IPS-20b (cell line): ENCODE measurements around the gene CHRNE.

Experiments
- H3K27ac ChIP-seq: one replicate; pipeline ENCODE4 v1.5.1; 2013; ENCODE audit warnings: low read length
- H3K27me3 ChIP-seq: 2 replicates; pipeline ENCODE4 v1.6.1; 2013; ENCODE audit warnings: mild to moderate bottlenecking, low read length, inconsistent platforms; ENCODE audit not compliant: insufficient read depth
- H3K36me3 ChIP-seq: 2 replicates; pipeline ENCODE4 v1.6.1; 2013; ENCODE audit warnings: low read depth, mild to moderate bottlenecking, inconsistent platforms, low read length, moderate library complexity; ENCODE audit not compliant: insufficient read depth
- H3K4me1 ChIP-seq: 2 replicates; pipeline ENCODE4 v1.6.1; 2013; ENCODE audit warnings: mild to moderate bottlenecking, control low read depth, inconsistent platforms, low read length, moderate library complexity; ENCODE audit not compliant: insufficient read depth
- H3K4me3 ChIP-seq: 2 replicates; pipeline ENCODE4 v1.5.1; 2013; ENCODE audit warnings: mild to moderate bottlenecking, low read length, inconsistent platforms
- H3K9ac ChIP-seq: 2 replicates; pipeline ENCODE4 v1.6.1; 2013; ENCODE audit warnings: low read depth, mild to moderate bottlenecking, inconsistent platforms, low read length, moderate library complexity
- H3K9me3 ChIP-seq: 2 replicates; pipeline ENCODE4 v1.6.1; 2013; ENCODE audit warnings: mild to moderate bottlenecking, low read depth, low read length, inconsistent platforms; ENCODE audit not compliant: insufficient read depth

The CHRNE gene

DNA sequence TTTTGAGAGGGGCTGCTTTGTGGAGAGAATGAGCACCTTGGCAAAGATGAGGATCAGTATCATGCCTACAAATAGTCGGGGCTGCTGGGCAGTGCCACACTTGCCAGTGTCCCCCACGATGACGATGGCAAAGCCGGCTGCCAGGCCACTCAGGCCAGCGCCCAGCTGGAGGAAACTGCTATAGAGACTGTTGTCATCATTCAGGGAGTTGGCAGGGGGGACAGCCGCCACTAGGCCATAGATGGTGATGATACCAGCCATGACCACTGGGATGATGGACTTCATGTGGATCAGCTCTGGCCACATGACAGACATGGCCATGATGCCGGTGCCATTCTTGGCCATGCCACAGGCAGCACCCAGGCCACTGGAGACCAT lies 46.0 kb downstream of the CHRNE start:
- Histone ChIP-seq H3K27ac (no peak overlapping the region), H3K36me3 (peaks cover 7% of the 10 kb centered on the region; the same call in 1 of the 2 replicates), H3K4me1 (peaks cover 44% of the 10 kb centered on the region), H3K4me3 (no peak overlapping the region), H3K9ac (peak overlapping the region; percentile 12; the same call in 1 of the 2 replicates), H3K9me3 (no peaks in the 10 kb centered on the region), H3K27me3 (no peaks in the 10 kb centered on the region)

DNA sequence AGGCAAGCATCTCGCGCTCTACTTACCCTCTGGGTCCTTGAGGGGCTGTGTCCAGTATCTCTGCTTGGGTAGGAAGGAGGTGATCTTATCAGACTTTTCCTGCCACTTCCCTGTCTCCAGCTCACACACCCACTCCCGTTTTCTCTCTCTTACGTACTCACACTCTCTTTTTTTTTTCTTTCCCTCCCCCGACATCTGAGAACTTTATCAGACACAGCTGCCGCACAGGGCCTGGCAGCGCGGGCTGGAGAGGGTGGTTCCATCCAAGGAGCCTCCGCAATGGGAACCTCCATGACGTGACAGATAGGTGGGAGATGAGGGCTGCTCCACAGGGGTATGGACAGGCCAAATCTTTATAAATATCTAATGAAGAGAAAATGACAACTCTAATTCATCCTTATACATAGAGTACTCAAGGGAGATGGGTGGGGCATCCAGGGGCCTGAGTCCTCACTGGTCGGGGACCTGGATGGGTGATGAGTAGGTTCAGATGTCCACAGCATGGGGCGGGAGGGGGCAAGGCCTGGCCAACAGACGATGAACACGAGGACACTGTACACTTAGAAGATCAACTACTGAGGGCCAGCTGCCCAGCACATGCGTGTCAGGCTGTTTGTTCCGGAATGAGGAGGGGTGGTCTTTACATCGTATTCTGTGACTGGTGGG lies 46.5 kb downstream of the CHRNE start:
- Histone ChIP-seq H3K27me3 (no peaks in the 10 kb centered on the region), H3K27ac (no peak overlapping the region), H3K4me3 (no peak overlapping the region), H3K9me3 (no peaks in the 10 kb centered on the region), H3K36me3 (peaks cover 7% of the 10 kb centered on the region; the same call in 1 of the 2 replicates), H3K9ac (no peak overlapping the region), H3K4me1 (peaks cover 44% of the 10 kb centered on the region)

- no peak overlapping the region for H3K27ac ChIP-seq
These were observed 48.7 kb downstream of the CHRNE start for GRCh38 chr17:4854111-4854681.

DNA sequence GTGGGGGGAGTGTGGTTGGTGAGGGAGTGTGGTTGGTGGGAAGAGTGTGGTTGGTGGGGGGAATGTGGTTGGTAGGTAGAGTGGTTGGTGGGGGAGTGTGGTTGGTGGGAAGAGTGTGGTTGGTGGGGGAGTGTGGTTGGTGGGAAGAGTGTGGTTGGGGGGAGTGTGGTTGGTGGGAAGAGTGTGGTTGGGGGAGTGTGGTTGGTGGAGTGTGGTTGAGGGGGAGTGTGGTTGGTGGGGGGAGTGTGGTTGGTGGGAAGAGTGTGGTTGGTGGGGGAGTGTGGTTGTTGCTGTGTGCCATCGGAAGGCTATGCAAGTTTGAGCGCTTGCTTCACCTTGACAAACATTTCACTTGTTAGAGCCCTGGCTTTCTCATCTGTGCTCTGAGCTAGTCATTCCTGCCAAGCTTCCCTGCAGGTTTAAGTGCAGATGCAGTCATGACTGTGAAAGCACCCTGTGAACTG lies 49.7 kb downstream of the CHRNE start:
- Histone ChIP-seq H3K9ac (no peak overlapping the region), H3K4me1 (peaks cover 44% of the 10 kb centered on the region), H3K36me3 (no peaks in the 10 kb centered on the region), H3K27me3 (no peaks in the 10 kb centered on the region), H3K9me3 (no peaks in the 10 kb centered on the region), H3K27ac (no peak overlapping the region), H3K4me3 (no peak overlapping the region)

More at GRCh38 chr17:4854111-4854681, 48.7 kb downstream of the CHRNE start:
- H3K36me3 ChIP-seq: no peaks in the 10 kb centered on the region
- H3K4me3 ChIP-seq: no peak overlapping the region
- H3K4me1 ChIP-seq: peaks cover 46% of the 10 kb centered on the region
- H3K9ac ChIP-seq: peak overlapping the region; percentile 0; the same call in 1 of the 2 replicates
- H3K9me3 ChIP-seq: no peaks in the 10 kb centered on the region
- no peaks in the 10 kb centered on the region for H3K27me3 ChIP-seq

- no peaks in the 10 kb centered on the region for H3K27me3 ChIP-seq
- no peak overlapping the region for H3K4me3 ChIP-seq
- no peaks in the 10 kb centered on the region for H3K36me3 ChIP-seq
- peaks cover 40% of the 10 kb centered on the region for H3K4me1 ChIP-seq
- H3K9ac ChIP-seq: no peak overlapping the region
- no peaks in the 10 kb centered on the region for H3K9me3 ChIP-seq
- no peak overlapping the region for H3K27ac ChIP-seq
These were observed 50.2 kb downstream of the CHRNE start for GRCh38 chr17:4852567-4853207.

DNA sequence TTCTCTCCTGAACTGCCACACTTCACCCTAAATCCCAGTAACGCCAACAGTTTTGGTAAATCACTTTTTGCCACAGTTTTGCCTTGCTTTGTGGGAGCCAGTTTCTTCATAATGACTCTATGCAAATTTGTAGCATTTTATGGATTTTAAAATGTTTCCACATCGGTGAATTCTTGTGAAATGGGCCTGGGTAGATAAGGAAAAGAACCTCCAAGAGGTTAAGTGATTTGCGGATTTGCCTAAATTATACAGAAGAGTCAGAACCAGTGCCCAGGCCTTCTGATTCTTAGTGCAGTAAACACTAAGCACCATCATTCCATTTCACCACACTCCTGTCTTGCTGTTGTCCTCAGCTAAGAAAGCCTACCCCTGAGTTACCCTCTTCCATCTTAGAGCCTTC lies 51.8 kb downstream of the CHRNE start:
- H3K36me3 ChIP-seq: no peaks in the 10 kb centered on the region
- peaks cover 37% of the 10 kb centered on the region for H3K4me1 ChIP-seq
- H3K4me3 ChIP-seq: no peak overlapping the region
- H3K27me3 ChIP-seq: no peaks in the 10 kb centered on the region
- H3K9me3 ChIP-seq: no peaks in the 10 kb centered on the region
- H3K9ac ChIP-seq: no peak overlapping the region
- H3K27ac ChIP-seq: no peak overlapping the region

DNA sequence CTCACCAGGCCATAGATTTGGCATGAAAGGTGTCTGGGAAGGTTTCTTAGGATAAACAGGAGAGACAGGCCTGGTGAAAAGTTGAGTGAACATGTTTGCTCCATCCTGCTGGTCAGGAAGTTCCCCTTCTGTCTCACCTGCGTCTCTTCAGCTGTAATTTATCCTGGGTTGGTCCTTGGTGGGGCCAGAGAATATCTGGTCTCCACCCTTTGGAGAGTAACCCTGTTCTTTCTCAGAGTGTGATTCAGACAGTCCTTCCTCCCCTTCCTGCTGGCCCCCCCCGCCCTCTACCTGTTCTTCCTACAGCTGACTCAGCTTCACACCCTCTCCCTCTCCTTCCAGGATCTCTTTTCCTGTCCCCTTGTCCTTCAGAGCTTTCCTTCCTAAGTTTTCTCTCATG lies 52.7 kb downstream of the CHRNE start:
- Histone ChIP-seq H3K27ac (no peak overlapping the region), H3K9ac (no peak overlapping the region), H3K9me3 (no peaks in the 10 kb centered on the region), H3K27me3 (no peaks in the 10 kb centered on the region), H3K4me1 (peaks cover 37% of the 10 kb centered on the region), H3K4me3 (no peak overlapping the region), H3K36me3 (no peaks in the 10 kb centered on the region)

DNA sequence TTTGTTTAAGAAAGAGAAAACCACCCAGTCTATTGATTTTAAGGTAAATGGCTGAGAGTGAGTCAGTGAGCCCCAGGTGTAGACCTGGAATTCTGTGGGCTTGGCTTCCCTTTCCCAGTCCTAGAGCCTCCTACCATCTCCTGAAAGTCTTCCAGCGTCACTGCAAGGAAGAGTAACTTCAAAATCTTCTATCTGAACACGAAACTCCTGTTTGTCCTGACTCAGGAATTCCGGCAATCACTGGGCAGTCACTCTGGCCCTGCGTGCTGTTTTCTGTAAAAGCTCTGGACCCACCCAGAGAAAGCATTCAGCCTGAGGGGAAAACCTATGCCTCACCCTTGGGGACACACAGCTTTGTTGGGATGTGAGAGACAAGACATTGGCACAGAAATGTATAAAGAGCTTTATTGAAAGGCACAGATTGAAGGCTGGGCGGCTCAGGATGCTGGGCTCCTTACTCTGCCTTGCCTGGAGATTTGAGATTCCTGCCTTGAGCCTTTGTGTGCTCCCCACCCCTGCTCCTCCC lies 53.8 kb downstream of the CHRNE start:
- Histone ChIP-seq H3K9me3 (no peaks in the 10 kb centered on the region), H3K4me1 (peaks cover 31% of the 10 kb centered on the region), H3K27ac (peak overlapping the region; percentile 35), H3K27me3 (no peaks in the 10 kb centered on the region), H3K36me3 (no peaks in the 10 kb centered on the region), H3K9ac (peak overlapping the region; percentile 39; the same call in 1 of the 2 replicates), H3K4me3 (peak overlapping the region; percentile 12; the same call in 1 of the 2 replicates)
